H9 (cell line): ENCODE measurements around the gene SRPX. TPM values are rescaled to one million over a fixed set of nuclear protein-coding genes. Genes with fewer than 3 reads are reported as not detected.

Experiments
- DNase-seq: peaks from one replicate; pipeline ENCODE4 v3.0.0-alpha.2; 2017
- H2AFZ ChIP-seq: one replicate; pipeline ENCODE4 v1.6.1; 2013; ENCODE audit warnings: mild to moderate bottlenecking, low read length, control low read depth, moderate library complexity
- H2AK5ac ChIP-seq: 2 replicates; pipeline ENCODE4 v1.6.1; 2013; ENCODE audit warnings: low read length, control low read depth, mixed read lengths; ENCODE audit not compliant: insufficient read length
- H2BK120ac ChIP-seq: one replicate; pipeline ENCODE4 v1.6.1; 2013; ENCODE audit warnings: low read depth, mild to moderate bottlenecking, low read length, control low read depth, inconsistent platforms; ENCODE audit not compliant: poor library complexity, severe bottlenecking
- H2BK12ac ChIP-seq: 2 replicates; pipeline ENCODE4 v1.6.1; 2013; ENCODE audit warnings: low read length, control low read depth, mixed read lengths, low read depth; ENCODE audit not compliant: insufficient read length
- H2BK15ac ChIP-seq: 2 replicates; pipeline ENCODE4 v1.6.1; 2013; ENCODE audit warnings: low read depth, low read length, control low read depth
- H2BK20ac ChIP-seq: one replicate; pipeline ENCODE4 v1.6.1; 2013; ENCODE audit warnings: low read depth, mild to moderate bottlenecking, low read length, control low read depth, inconsistent platforms; ENCODE audit not compliant: poor library complexity, severe bottlenecking
- H2BK5ac ChIP-seq: 2 replicates; pipeline ENCODE4 v1.6.1; 2013; ENCODE audit warnings: low read length, control low read depth, mixed read lengths; ENCODE audit not compliant: insufficient read length
- H3K14ac ChIP-seq: 2 replicates; pipeline ENCODE4 v1.6.1; 2013; ENCODE audit warnings: low read length, control low read depth; ENCODE audit not compliant: insufficient read depth
- H3K18ac ChIP-seq: 2 replicates; pipeline ENCODE4 v1.6.1; 2013; ENCODE audit warnings: low read depth, mild to moderate bottlenecking, mixed read lengths, low read length, control low read depth; ENCODE audit not compliant: insufficient read length
- H3K23ac ChIP-seq: 2 replicates; pipeline ENCODE4 v1.6.1; 2013; ENCODE audit warnings: low read length, control low read depth, mixed read lengths, low read depth; ENCODE audit not compliant: insufficient read length
- H3K23me2 ChIP-seq: 2 replicates; pipeline ENCODE4 v1.6.1; 2013; ENCODE audit warnings: low read depth, mild to moderate bottlenecking, mixed read lengths, low read length, control low read depth; ENCODE audit not compliant: insufficient read length, poor library complexity, severe bottlenecking
- H3K27ac ChIP-seq: 2 replicates; pipeline ENCODE4 v1.5.1; 2013; ENCODE audit warnings: low read length, control low read depth, mixed read lengths, low read depth; ENCODE audit not compliant: insufficient read length
- H3K27me3 ChIP-seq: 2 replicates; pipeline ENCODE4 v1.6.1; 2013; ENCODE audit warnings: low read length, control low read depth, inconsistent platforms; ENCODE audit not compliant: insufficient read depth
- H3K4ac ChIP-seq: 2 replicates; pipeline ENCODE4 v1.6.1; 2013; ENCODE audit warnings: low read depth, mild to moderate bottlenecking, control low read depth, inconsistent platforms, low read length, moderate library complexity
- H3K4me1 ChIP-seq: 2 replicates; pipeline ENCODE4 v1.6.1; 2013; ENCODE audit warnings: low read length, control low read depth, inconsistent platforms; ENCODE audit not compliant: insufficient read depth
- H3K4me2 ChIP-seq: 2 replicates; pipeline ENCODE4 v1.6.1; 2013; ENCODE audit warnings: low read length, control low read depth, mixed read lengths; ENCODE audit not compliant: insufficient read length, insufficient read depth
- H3K56ac ChIP-seq: 2 replicates; pipeline ENCODE4 v1.6.1; 2013; ENCODE audit warnings: low read depth, mild to moderate bottlenecking, mixed read lengths, low read length, control low read depth; ENCODE audit not compliant: insufficient read length
- H3K79me1 ChIP-seq: 2 replicates; pipeline ENCODE4 v1.6.1; 2013; ENCODE audit warnings: low read depth, mild to moderate bottlenecking, moderate library complexity, low read length, control low read depth, inconsistent platforms; ENCODE audit not compliant: insufficient read depth, poor library complexity, severe bottlenecking
- H3K79me2 ChIP-seq: 2 replicates; pipeline ENCODE4 v1.6.1; 2013; ENCODE audit warnings: low read length, control low read depth, inconsistent platforms; ENCODE audit not compliant: insufficient read depth
- H3K9ac ChIP-seq: 2 replicates; pipeline ENCODE4 v1.6.1; 2013; ENCODE audit warnings: low read length, control low read depth, mixed read lengths; ENCODE audit not compliant: insufficient read length; ENCODE audit errors: extremely low read depth
- H3K9me3 ChIP-seq: one replicate; pipeline ENCODE4 v1.6.1; 2013; ENCODE audit warnings: low read depth, low read length, inconsistent platforms; ENCODE audit not compliant: control insufficient read depth
- H3T11ph ChIP-seq: one replicate; pipeline ENCODE4 v1.6.1; 2013; ENCODE audit warnings: mild to moderate bottlenecking, low read length, control low read depth, inconsistent platforms
- H4K20me1 ChIP-seq: one replicate; pipeline ENCODE4 v1.6.1; 2013; ENCODE audit not compliant: control insufficient read depth, insufficient read length, insufficient read depth
- H4K5ac ChIP-seq: 2 replicates; pipeline ENCODE4 v1.6.1; 2013; ENCODE audit warnings: low read depth, mild to moderate bottlenecking, mixed read lengths, low read length, control low read depth; ENCODE audit not compliant: insufficient read length
- H4K8ac ChIP-seq: replicated peaks from 2 replicates; pipeline ENCODE4 v1.6.1; 2013; ENCODE audit warnings: low read length, control low read depth, mixed read lengths, low read depth; ENCODE audit not compliant: insufficient read length
- H4K91ac ChIP-seq: 2 replicates; pipeline ENCODE4 v1.6.1; 2013; ENCODE audit warnings: low read depth, mild to moderate bottlenecking, moderate library complexity, mixed read lengths, low read length, control low read depth; ENCODE audit not compliant: insufficient read length
- H3K27ac Mint-ChIP-seq, 3 experiments: 2 replicates in 2 of 3; 3 replicates in 1 of 3; pipeline ENCODE4 v1.8.0; 2020 to 2021; ENCODE audit warnings: mixed read lengths in 3 of 3, mild to moderate bottlenecking in 1 of 3, moderate library complexity in 1 of 3
- H3K27me3 Mint-ChIP-seq: 2 replicates; pipeline ENCODE4 v1.8.0; 2021; ENCODE audit warnings: low read depth, mild to moderate bottlenecking, moderate library complexity, mixed read lengths
- H3K36me3 Mint-ChIP-seq, 3 experiments: 2 replicates in 2 of 3; 3 replicates in 1 of 3; pipeline ENCODE4 v1.8.0; 2020 to 2021; ENCODE audit warnings: low read depth in 3 of 3, mixed read lengths in 3 of 3; ENCODE audit not compliant: insufficient read depth in 1 of 3
- H3K4me1 Mint-ChIP-seq, 2 experiments: 2 replicates each; pipeline ENCODE4 v1.8.0; 2020; ENCODE audit warnings: mixed read lengths in 2 of 2
- H3K4me3 Mint-ChIP-seq, 2 experiments: 2 replicates in 1 of 2; 3 replicates in 1 of 2; pipeline ENCODE4 v1.8.0; 2020 to 2021; ENCODE audit warnings: mild to moderate bottlenecking in 2 of 2, mixed read lengths in 2 of 2, moderate library complexity in 1 of 2
- H3K9me3 Mint-ChIP-seq, 2 experiments: 2 replicates in 1 of 2; 3 replicates in 1 of 2; pipeline ENCODE4 v1.8.0; 2020; ENCODE audit warnings: mild to moderate bottlenecking in 2 of 2, mixed read lengths in 2 of 2, moderate library complexity in 1 of 2
- CTCF ChIP-seq: fragments of 200-600 bp; sonication (generic); conservative IDR thresholded peaks from 3 replicates; pipeline ENCODE4 v1.8.0; 2021; ENCODE audit warnings: antibody characterized with exemption, mild to moderate bottlenecking
- WGBS: extraction: QIAGEN DNeasy Blood & Tissue Kit; methylation state at CpG from one replicate; pipeline ENCODE4 v1.1.7; 2013; ENCODE audit warnings: missing lambda C conversion rate, low lambda C conversion rate, mixed read lengths; ENCODE audit not compliant: insufficient read length; ENCODE audit errors: extremely low coverage; 5-methylcytosine and 5-hydroxymethylcytosine counted together
- total RNA-seq: library from RNA; stranded (reverse); gene quantifications from 2 replicates; pipeline ENCODE4 v1.2.1, GENCODE V29; 2021

Gene SRPX
- total RNA-seq, 1 experiment from 2014 or later, result 2.8 TPM

DNA sequence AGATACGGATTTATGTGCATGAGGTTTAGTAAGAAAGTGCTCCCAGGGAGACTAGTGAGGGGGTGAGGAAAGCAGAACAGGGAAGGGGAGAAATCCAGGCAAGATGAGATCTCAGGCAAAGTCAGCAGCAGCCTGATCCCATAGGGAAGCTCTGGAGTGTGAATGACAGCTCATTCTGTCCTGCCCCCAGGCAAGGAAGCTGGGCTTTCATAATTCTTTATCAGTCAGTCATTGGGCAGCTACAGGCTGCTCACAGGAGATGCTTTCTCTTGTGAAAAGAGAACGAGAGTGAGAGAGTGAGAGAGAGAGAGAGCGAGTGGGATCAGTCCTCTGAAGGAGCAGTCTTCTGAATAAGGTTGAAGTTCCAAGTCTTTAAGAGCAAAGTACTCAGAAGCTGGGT lies 48.1 kb downstream of the SRPX start:
- Histone ChIP-seq H3K4me2 (no peak overlapping the region), H3K79me1 (no peaks in the 10 kb centered on the region), H3K23me2 (no peaks in the 10 kb centered on the region), H3K27me3 (no peaks in the 10 kb centered on the region), H2AFZ (no peak overlapping the region), H3K14ac (no peak overlapping the region; the same call in 1 of the 2 replicates), H4K91ac (no peak overlapping the region), H3K56ac (no peak overlapping the region), H3K23ac (no peak overlapping the region), H3K4ac (no peak overlapping the region), H3K18ac (no peak overlapping the region), H3T11ph (no peak overlapping the region), H2BK120ac (no peak overlapping the region), H3K9ac (no peak overlapping the region), H4K8ac (no peak overlapping the region), H4K20me1 (no peaks in the 10 kb centered on the region), H2AK5ac (no peak overlapping the region), H4K5ac (no peak overlapping the region), H3K4me1 (no peaks in the 10 kb centered on the region; the same call in 1 of the 2 replicates), H2BK20ac (no peak overlapping the region), H3K27ac (no peak overlapping the region), H3K79me2 (no peaks in the 10 kb centered on the region), H3K9me3 (no peaks in the 10 kb centered on the region), H2BK12ac (no peak overlapping the region), H2BK5ac (no peak overlapping the region), H2BK15ac (no peak overlapping the region)
- Mint-ChIP-seq H3K4me1 (peaks cover 3 to 7% of the 10 kb centered on the region in 2 experiments; a peak in 2 of 4 replicates), H3K27ac (no peak overlapping the region), H3K4me3 (no peak overlapping the region), H3K36me3 (peaks cover 0 to 5% (median 2%) of the 10 kb centered on the region in 3 experiments; a peak in 5 of 7 replicates), H3K9me3 (peaks cover 59 to 60% of the 10 kb centered on the region in 2 experiments), H3K27me3 (no peaks in the 10 kb centered on the region)
- no peak for DNase-seq
- TF ChIP-seq CTCF, result no peak
- no CpG with 5 or more reads among the region's 3 CpGs for WGBS
